ENCODE data around the gene PRKAR1B.
"Not testable (repeated sequence)": the region's sequence is repeated elsewhere in the genome, so short reads cannot be mapped to it uniquely, and the experiment has no call there.

The PRKAR1B gene

DNA sequence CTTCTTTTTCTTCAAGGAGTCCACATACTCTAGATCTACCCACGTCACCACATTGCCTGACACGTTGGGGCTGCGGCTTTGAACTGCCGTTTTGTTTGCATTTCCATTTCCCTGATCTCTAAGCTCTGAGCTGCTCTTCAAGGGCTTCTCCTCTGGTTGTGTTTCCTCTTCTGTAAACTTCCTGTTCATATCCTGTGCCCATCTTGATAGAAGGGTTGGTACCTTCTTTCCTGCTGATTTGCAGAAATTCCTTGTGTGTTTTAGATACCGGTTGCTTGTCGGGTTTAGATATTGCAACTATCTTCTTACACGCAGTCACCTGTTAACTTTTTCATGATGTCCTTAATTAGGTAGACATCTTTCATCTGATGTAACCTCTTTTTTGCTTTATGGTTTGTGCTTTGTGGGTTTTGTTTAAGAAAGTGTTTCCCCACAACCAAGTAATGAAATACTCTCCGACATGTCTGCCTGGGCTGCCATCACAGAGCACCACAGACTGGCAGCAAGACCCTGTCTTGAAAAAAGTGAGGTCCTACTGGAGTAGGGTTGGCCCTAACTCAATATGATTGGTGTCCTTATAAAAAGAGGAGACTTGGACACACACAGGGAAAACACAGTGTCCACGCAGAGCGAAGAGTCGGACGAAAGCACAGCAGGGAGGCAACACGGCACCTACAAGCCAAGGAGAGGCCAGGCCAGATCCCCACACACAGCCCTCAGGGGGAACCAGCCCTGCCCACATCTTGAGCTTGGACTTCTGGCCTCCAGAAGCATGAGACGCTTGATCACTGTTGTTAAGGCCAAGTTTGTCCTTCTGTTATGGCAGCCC lies 108.3 kb downstream of the PRKAR1B start:
- Histone ChIP-seq H3K27ac (ENCODE audit: low read depth, low read length, poor library complexity, severe bottlenecking) (no peak overlapping the region), H3K4me1 (ENCODE audit: insufficient read depth, low read length, severe bottlenecking) (no peaks in the 10 kb centered on the region), H4K20me1 (ENCODE audit: insufficient read depth, low read length) (no peaks in the 10 kb centered on the region), H3K27me3 (ENCODE audit: insufficient read depth, low read length) (no peaks in the 10 kb centered on the region), H3F3A (ENCODE audit: insufficient read depth, low read length) (no peaks in the 10 kb centered on the region), H3K9me2 (ENCODE audit: low read depth, low read length) (no peaks in the 10 kb centered on the region), H3K4me3 (ENCODE audit: low read depth, low read length, poor library complexity, severe bottlenecking) (no peak overlapping the region), H3K79me2 (ENCODE audit: insufficient read depth, low read length) (no peaks in the 10 kb centered on the region), H3K9me3 (ENCODE audit: low read length) (peaks cover 12% of the 10 kb centered on the region; the same call in 1 of the 2 replicates), H2AFZ (ENCODE audit: low read length) (no peak overlapping the region), H3K36me3 (ENCODE audit: insufficient read depth, low read length) (peaks cover 7% of the 10 kb centered on the region), H3K9ac (ENCODE audit: low read length) (no peak overlapping the region), H3K4me2 (ENCODE audit: low read length) (no peak overlapping the region)
- no peak for TF ChIP-seq EZH2 (IDR thresholded peaks at IDR 0.05; ENCODE audit: borderline replicate concordance, low read length)
- TF ChIP-seq, protein P1, sequence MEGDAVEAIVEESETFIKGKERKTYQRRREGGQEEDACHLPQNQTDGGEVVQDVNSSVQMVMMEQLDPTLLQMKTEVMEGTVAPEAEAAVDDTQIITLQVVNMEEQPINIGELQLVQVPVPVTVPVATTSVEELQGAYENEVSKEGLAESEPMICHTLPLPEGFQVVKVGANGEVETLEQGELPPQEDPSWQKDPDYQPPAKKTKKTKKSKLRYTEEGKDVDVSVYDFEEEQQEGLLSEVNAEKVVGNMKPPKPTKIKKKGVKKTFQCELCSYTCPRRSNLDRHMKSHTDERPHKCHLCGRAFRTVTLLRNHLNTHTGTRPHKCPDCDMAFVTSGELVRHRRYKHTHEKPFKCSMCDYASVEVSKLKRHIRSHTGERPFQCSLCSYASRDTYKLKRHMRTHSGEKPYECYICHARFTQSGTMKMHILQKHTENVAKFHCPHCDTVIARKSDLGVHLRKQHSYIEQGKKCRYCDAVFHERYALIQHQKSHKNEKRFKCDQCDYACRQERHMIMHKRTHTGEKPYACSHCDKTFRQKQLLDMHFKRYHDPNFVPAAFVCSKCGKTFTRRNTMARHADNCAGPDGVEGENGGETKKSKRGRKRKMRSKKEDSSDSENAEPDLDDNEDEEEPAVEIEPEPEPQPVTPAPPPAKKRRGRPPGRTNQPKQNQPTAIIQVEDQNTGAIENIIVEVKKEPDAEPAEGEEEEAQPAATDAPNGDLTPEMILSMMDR (IDR thresholded peaks at IDR 0.05; ENCODE audit: low read length), result no peak

DNA sequence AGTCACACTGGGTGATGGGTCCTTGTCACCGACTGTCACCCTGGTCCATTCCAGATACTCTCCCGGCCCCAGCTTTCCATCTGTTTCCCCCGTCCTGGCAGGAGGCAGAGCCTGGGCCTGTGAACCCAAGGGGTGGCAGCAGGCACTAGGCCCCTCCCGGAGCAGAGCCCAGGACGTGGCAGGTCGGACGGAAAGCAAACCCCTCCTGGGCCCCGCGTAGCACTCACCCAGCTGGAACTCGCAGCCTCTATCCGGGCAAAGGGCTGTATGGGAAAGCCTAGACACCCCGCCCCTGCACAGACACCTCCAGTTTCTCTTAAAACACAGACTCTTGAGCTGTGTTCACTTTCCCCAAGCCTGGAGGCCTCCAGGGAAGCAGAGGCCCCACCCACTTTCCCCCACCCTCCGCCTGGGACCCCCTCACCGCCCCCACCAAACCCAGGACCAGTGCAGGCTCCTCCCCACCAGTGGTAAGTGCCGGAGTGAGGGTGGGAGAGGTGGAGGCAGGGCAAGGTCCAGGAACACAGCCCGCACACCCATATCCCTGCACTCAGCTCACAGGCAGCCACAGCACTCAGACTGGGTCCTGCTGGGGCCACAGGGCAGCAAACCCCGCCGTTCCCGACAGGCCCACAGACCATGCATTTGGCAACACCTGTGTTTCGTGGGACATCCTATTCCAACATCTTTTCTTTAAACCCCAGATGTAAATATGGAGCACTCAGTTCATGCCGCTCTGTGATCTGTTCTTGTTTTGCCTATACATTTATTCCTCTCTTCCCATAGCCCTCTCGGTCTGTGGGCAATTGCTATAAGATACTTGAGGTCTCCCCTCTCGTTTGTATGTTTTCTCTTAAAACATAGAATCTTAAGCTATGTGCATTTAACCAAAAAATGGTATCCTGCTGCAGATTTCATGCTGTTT lies 109.2 kb downstream of the PRKAR1B start:
- Histone ChIP-seq H3K27ac (ENCODE audit: low read depth, low read length, poor library complexity, severe bottlenecking) (no peak overlapping the region), H3K9ac (ENCODE audit: low read length) (no peak overlapping the region)

DNA sequence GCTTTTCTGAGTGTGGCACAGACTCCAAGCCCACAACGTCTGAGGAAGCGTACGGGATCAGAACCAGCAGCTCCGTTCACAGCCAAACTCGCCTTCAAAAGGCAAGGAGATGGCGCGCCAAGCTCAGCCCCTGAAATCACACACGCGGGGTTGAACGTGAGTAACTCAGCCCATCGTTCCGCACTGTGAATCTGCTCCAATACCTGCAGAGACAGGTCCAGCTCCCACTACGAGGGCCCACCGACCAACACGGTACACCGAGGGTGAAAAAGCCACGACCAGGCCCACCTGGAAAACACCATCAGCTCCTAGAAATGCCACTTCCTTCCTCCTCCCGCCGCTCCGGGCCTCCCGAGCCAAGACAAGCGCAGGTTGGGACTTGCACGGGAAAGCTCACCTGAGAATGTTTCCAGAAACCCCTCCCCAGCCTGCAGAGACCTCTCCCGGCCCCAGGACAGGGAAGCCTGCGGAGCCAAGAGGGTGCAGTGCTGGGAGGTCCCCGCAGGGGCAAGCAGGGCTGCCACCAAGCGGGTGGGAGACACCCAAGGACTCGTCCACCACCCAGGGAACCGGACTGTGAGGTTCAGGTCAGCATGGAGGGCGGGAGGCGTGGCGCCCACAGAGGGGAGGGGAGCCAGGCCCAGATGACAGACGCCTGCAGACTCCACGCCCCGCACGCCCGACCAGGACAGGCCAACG lies 113.5 kb downstream of the PRKAR1B start:
- H3K36me3 ChIP-seq (ENCODE audit: insufficient read depth, low read length), result no peaks in the 10 kb centered on the region
- H3K9ac ChIP-seq (ENCODE audit: low read length), result no peak overlapping the region
- H3K9me3 ChIP-seq (ENCODE audit: low read length), result no peaks in the 10 kb centered on the region
- H3K4me3 ChIP-seq (ENCODE audit: low read depth, low read length, poor library complexity, severe bottlenecking), result no peak overlapping the region
- peaks cover 15% of the 10 kb centered on the region for H3K4me1 ChIP-seq (ENCODE audit: insufficient read depth, low read length, severe bottlenecking)
- H4K20me1 ChIP-seq (ENCODE audit: insufficient read depth, low read length), result no peaks in the 10 kb centered on the region
- H3F3A ChIP-seq (ENCODE audit: insufficient read depth, low read length), result no peaks in the 10 kb centered on the region
- no peak overlapping the region for H3K4me2 ChIP-seq (ENCODE audit: low read length)
- no peaks in the 10 kb centered on the region for H3K9me2 ChIP-seq (ENCODE audit: low read depth, low read length)
- H3K27ac ChIP-seq (ENCODE audit: low read depth, low read length, poor library complexity, severe bottlenecking), result no peak overlapping the region
- no peak for TF ChIP-seq EZH2 (IDR thresholded peaks at IDR 0.05; ENCODE audit: borderline replicate concordance, low read length)
- TF ChIP-seq, protein P1 (IDR thresholded peaks at IDR 0.05; ENCODE audit: low read length), result no peak
- no peak overlapping the region for H2AFZ ChIP-seq (ENCODE audit: low read length)
- H3K79me2 ChIP-seq (ENCODE audit: insufficient read depth, low read length), result no peaks in the 10 kb centered on the region
- H3K27me3 ChIP-seq (ENCODE audit: insufficient read depth, low read length), result no peaks in the 10 kb centered on the region

More for the DNA sequence above, 109.2 kb downstream of the PRKAR1B start:
- Histone ChIP-seq H3K27me3 (ENCODE audit: insufficient read depth, low read length) (no peaks in the 10 kb centered on the region), H4K20me1 (ENCODE audit: insufficient read depth, low read length) (no peaks in the 10 kb centered on the region), H3K4me3 (ENCODE audit: low read depth, low read length, poor library complexity, severe bottlenecking) (no peak overlapping the region), H3K4me2 (ENCODE audit: low read length) (no peak overlapping the region), H3K9me3 (ENCODE audit: low read length) (peaks cover 9% of the 10 kb centered on the region; the same call in 1 of the 2 replicates), H3K79me2 (ENCODE audit: insufficient read depth, low read length) (no peaks in the 10 kb centered on the region), H3F3A (ENCODE audit: insufficient read depth, low read length) (no peaks in the 10 kb centered on the region), H2AFZ (ENCODE audit: low read length) (no peak overlapping the region), H3K9me2 (ENCODE audit: low read depth, low read length) (no peaks in the 10 kb centered on the region), H3K36me3 (ENCODE audit: insufficient read depth, low read length) (peaks cover 7% of the 10 kb centered on the region), H3K4me1 (ENCODE audit: insufficient read depth, low read length, severe bottlenecking) (no peaks in the 10 kb centered on the region)
- TF ChIP-seq, protein P1 (IDR thresholded peaks at IDR 0.05; ENCODE audit: low read length), result no peak
- TF ChIP-seq EZH2 (IDR thresholded peaks at IDR 0.05; ENCODE audit: borderline replicate concordance, low read length), result no peak

- H3K9me2 ChIP-seq (ENCODE audit: low read depth, low read length); H2AFZ ChIP-seq (ENCODE audit: low read length); H3K79me2 ChIP-seq (ENCODE audit: insufficient read depth, low read length); H3K27me3 ChIP-seq (ENCODE audit: insufficient read depth, low read length); H4K20me1 ChIP-seq (ENCODE audit: insufficient read depth, low read length); H3K27ac ChIP-seq (ENCODE audit: low read depth, low read length, poor library complexity, severe bottlenecking); H3K4me2 ChIP-seq (ENCODE audit: low read length); H3F3A ChIP-seq (ENCODE audit: insufficient read depth, low read length); H3K4me3 ChIP-seq (ENCODE audit: low read depth, low read length, poor library complexity, severe bottlenecking); H3K9ac ChIP-seq (ENCODE audit: low read length); H3K36me3 ChIP-seq (ENCODE audit: insufficient read depth, low read length); H3K9me3 ChIP-seq (ENCODE audit: low read length): not testable (repeated sequence)
- H3K4me1 ChIP-seq (ENCODE audit: insufficient read depth, low read length, severe bottlenecking), result peaks cover 15% of the 10 kb centered on the region
Observed at GRCh38 chr7:611837-612236, 115.2 kb downstream of the PRKAR1B start.

All from OCI-LY1 (cell line).